GM18909 (cell line): ENCODE results near the gene SSH2.
"Not testable (repeated sequence)": the region's sequence is repeated elsewhere in the genome, so short reads cannot be mapped to it uniquely, and the experiment has no call there.

ENCODE experiments used
- ATAC-seq: cut with Tn5 transposase; IDR thresholded peaks from one replicate; pipeline ENCODE4 v1.9.1; 2021; ENCODE audit warnings: mild to moderate bottlenecking; ENCODE audit not compliant: unreplicated experiment, poor library complexity

The SSH2 gene

DNA sequence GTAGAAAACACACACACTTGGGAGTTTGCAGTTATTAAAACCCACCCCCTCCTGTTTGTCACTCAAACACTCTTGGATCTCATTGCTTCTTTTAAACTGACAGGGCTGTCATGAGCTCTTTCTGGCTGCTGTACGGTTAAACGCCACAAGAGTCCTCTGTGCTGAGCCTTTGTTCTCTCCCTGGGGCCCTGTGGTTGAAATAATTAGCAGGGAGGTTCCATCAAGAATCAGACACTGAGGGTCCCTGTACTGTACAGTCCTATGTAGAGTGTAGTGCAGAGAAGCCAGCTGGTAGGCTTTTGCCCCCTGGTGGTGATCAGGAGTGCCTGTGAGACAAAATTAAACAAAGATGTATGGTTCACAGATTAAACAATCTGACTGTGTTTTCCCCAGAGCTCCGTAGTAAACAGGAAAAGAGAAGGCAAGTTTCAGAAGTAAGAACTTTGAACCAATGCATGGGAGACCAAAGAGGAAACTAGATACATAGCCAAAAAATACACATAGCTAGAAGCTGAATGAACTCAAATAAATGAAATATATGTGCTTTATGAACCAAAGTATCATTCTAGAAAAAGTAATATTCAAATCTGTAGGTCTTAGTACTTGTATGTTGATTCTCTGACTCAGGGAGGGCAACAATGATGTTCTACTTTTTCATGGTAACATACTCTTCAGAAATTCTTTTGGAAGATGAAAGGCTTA lies 1.4 kb upstream of the SSH2 start:
- ATAC-seq, result peak; percentile 76

DNA sequence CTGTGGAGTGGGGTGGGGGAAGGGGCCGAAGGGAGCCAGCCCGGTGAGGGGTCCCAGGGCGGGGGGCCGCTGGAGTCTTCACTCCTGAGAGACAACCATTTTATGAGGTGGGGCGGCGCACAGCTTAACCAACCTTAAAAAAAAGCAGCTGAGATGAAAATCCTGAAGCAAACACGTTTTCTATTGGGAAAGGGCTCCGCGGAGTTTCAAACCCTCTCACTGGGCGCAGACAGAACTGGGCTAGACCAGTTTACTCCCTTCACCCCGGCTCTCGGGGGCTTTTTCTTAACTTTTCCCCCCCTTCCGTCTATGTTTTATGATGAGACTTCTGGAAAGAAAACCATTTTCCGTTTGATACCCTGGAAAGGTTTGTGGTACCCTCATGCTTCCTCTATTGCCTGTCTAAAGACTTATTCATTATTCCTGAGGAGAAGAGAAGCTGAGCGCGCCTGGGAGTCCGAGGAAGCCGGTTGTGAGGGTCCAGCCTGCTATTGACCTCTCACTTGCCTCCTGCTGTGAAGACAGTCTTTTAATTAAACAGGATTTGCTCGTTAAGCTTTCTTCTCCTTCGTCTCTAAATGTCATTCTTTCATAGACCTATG lies 482 bp upstream of the SSH2 start:
- ATAC-seq, result no peak

DNA sequence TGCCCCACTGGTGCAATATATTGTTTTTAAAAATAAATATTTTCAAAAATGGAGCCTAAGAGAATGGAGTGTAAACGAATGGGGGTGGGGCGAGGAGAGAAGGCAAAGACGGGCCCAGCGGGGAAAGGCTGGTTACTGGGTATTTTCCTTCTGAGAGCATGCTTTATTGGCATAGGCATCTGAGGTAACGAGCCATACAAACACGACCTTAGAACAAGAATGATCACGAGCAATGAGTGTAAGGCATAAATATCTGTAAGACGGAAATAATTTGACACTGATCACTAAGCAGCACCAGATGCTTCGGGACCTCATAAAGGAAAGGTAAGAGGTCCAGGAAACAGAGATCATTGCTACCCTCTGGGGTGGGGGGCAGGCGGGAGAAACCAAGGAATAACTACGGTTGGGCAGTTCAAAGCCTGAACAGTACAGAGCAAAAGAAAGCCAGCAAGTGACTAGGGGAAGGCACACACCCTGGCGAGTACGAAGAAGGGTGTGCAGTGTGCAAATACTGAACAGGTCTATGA lies 959 bp downstream of the SSH2 start:
- no peak for ATAC-seq

DNA sequence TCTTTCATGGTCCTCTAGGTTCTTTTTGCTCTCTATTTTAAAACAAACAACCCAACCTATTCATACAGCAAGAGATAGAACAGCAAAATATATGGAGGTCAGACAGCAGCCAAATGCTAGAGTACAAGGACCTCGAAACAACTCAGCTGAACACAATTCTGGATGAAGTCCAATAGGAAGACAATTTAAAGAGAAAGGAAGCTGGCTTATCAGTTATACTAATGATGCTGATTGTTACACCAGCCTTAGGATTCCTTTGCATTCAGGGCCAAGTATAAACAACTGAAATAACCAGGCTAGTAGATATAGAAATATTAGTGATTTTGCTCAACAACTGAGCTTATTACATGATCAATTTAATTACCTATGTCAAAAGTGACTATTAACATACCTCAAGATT lies 2.5 kb downstream of the SSH2 start:
- no peak for ATAC-seq

DNA sequence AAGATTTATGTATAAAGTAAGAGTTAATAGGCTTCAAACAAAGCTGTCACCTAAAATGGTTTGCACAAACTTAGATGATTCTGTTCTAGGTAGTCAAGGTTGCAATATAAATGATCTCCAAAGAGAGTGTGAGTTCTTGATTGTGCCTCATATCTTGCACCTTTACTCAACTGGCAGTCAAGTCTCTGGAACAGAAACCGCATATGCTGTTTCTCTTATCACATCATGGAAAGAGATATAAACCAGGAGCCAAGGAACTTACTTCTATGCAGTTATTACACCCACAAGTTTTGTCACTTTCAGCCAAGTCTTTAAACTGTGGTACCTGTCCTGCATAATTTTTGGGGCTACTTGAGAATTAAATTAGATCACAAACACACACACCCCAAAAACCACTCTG lies 5.2 kb downstream of the SSH2 start:
- no peak for ATAC-seq

DNA sequence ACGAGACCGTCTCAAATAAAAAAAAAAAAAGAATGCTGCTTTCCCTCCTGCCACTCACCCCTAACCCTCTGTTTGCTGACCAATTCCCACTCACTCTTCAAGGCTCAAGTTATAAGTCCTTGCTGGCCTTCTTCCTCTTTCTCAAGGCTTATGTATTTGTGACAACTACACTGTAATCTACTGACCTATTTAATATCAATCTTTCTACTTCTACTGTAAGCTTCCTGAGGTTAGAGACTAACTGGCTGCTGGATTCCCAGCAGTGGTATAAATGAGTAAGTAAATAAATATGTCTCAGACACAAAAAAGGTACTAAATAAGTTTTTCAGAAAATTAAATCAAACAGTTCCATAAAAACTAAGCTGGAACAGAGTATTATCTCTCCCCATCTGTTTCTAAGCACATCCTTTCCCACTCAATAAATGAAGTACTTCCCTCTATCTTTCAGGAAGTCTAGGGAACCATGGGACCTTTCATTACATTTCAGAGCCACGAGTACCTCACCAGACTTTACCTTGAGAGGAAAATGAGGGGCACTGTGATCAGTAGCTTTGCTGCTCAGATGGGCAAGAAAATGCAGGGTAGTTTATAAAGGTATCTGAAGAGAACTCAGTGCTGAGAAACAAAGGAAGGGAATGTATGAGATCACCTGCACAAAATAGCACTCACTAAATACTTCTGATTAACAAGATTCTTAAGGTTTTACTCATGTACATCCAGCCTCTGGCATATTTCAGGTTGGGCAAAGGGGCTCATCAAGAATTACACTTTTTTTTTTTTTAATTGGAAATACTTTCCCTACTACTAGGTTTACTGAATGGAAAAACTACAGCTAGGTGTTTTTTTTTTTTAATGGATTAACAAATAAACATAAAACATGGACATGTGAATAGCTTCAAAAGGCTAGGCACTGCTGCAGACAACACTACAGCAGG lies 10.8 kb downstream of the SSH2 start:
- no peak for ATAC-seq

DNA sequence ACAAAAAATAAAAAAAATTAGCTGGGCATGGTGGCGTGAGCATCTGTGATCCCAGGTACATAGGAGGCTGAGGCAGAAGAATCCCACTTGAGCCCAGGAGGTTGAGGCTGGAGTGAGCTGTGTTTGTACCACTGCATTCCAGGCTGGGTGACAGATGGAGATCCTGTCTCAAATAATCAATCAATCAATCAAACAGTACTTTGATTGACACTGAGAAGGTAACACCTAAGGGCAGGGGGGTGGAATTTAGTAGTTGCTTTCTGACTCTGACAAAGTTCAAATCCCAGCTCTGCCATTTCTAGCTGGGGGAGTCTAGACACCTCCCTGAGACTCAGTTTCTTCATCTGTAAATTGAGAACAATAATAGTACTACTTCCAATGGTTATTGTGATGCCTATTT lies 12.0 kb downstream of the SSH2 start:
- ATAC-seq, result no peak

DNA sequence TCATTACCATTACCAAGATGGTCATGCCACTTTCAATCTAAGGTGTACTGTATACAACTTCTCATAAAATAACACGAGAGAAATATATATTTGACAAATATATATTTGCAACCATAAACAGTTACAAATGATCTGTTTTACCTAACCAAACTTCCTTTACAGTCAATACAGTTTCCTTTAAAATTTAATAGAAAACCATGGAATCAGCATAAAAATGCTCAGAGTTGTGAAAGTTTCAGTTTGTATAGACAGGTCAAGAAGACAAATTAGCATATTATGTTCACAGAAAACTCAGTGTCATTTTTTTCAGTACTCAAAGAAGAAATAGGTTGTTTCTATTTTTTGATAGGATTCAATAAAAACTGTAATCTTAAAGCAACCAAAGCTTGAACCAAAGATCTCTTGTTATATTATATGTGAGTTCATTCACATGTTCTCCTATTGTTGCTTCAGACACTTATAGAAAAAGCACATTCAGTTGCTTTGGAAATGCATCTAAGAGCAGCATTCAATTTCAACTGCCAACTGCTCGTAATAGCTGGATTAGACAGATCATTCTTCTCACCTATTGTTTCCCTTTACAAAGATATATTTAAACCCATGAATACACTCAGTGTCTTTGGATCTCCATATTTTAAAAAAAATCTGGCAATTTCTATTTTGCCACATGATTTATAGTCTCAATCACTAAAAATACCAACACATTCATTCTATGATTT lies 15.1 kb downstream of the SSH2 start:
- ATAC-seq, result no peak

DNA sequence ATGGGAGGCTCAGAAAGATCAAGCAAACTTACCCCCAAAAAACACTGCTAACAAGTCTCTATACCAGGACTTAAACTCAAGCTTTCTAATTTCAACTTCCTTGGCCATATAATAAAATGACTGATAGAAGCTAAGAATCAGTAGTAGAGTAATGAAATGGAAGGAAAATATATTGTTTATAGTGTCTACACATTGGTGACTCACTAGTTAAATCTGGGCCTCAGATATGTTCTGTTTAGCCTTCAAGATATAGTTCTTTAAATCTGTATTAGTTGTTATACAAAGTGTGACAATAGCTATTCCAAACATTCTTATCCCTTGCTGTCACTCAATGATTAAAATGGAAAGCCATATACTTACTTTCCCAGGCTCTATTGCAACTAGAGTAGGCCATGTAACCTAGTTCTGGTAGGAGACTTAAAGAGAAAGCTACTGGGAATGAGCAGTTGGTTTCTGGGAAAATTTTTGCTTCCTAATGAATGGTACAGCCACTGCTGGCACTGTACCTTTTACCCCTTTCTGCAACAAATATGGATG lies 18.3 kb downstream of the SSH2 start:
- no peak for ATAC-seq

DNA sequence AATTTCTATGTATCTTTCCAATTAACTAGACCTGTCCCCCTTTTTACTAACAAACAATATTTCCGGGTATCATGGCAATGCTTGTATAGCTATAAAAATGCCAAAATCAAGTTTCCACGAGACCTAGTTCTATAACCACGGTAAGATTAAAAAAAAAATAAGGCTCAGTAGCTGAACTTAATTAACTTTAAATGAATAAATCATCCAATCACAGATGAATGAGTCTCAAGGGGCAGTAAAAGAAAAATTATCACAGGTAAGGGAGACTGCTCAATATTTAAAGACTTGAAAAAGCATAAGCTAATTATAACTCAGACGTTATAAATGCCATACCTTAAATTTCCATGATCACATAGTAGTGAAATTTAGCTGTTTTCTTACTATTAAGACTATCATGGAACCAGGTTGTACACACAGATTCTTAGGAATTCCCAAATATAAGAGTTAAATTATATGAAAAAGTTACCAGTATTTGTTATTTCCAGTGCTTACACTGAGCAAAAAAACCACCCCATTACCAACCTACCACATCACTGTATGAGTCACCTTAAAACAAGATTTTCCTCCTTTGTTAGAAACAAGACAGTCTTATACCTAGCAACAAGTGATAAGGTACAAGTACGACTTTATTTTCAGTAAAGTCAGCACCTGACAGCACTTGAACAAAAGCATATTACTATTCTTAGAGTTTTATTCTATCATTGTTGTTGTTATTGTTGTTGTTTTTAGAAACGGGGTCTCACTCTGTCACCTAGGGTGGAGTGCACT lies 20.6 kb downstream of the SSH2 start:
- no peak for ATAC-seq

DNA sequence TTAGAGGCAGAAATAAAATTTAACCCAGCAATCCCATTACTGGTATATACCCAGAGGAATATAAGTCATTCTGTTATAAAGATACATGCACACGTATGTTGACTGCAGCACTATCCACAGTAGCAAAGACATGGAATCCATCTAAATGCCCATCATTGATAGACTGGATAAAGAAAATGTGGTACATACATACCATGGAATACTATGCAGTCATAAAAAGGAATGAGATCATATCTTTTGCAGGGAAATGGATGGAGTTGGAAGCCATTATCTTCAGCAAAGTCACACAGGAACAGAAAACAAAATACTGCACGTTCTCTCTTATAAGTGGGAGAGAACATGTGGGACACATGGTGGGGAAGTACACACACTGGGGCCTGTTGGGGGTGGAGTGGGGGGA lies 23.1 kb downstream of the SSH2 start:
- ATAC-seq, result no peak

DNA sequence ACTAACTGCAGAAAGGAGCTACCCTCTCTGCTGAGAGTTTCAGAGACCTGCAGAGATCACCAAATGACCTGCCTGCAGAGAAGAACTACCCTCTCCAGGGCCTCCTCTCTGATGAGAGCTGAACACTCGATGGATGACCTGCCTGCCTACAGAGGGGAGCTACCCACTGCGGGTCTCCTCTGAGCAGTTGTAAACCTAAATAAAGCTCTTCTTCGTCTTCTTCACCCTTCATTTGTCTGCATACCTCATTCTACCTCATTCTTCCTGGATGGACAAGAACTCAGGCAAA lies 24.2 kb downstream of the SSH2 start:
- no peak for ATAC-seq

DNA sequence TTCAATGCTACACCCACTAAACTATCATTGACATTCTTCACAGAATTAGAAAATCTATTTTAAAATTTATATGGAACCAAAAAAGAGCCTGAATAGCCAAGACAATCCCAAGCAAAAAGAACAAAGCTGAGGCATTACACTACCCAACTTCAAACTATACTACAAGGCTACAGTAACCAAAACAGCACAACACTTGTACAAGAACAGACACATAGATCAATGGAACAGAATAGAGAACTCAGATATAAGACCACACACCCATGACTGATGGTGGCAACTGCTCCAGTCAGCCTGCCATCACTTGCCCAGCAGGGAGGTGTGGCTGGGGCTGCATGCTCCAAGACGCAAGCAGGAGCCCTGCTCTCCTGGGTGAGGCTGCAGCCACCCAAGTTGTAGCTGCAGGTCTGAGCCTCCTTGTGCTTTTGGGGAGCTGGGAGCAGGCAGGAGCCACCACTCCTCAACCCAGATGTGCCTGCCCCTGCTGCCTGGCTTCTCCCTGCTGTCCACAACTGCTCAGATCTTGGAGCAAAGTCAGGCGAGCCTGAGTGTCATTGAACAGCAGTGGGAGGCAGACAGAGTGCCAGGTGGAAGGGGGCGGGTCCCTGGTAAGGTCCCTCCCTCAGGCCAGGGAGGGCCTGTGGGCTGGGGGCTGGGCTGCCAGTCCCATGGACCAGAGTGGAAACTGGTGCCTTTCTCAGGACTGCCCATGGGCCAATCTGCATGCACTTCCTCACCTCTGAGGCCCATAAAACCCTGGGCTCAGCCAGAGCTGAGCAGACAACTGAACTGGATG lies 24.7 kb downstream of the SSH2 start:
- no peak for ATAC-seq

DNA sequence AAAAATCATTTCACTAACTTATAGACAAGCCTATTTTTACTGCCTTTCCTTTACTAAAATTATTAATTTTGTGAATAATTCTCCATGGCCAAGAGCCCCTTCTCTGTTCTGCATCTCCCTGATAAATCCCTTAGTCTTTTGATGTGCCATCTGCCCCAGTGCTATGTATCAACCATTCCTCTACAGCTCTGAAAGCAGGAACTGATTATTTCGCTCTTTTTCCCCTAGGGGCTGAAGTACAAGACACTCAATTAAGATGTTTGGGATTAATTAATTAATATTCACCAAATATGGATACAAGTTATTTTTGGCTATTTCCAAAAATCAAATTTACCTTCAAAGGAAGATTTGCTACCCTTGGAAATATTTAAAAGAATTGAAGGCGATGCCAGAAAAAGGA lies 26.6 kb downstream of the SSH2 start:
- no peak for ATAC-seq

DNA sequence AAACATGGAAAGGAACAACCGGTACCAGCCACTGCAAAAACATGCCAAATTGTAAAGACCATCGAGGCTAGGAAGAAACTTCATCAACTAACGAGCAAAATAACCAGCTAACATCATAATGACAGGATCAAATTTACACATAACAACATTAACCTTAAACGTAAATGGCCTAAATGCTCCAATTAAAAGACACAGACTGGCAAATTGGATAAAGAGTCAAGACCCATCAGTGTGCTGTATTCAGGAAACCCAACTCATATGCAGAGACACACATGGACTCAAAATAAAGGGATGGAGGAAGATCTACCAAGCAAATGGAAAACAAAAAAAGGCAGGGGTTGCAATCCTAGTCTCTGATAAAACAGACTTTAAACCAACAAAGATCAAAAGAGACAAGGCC lies 32.9 kb downstream of the SSH2 start:
- ATAC-seq, result not testable (repeated sequence)

DNA sequence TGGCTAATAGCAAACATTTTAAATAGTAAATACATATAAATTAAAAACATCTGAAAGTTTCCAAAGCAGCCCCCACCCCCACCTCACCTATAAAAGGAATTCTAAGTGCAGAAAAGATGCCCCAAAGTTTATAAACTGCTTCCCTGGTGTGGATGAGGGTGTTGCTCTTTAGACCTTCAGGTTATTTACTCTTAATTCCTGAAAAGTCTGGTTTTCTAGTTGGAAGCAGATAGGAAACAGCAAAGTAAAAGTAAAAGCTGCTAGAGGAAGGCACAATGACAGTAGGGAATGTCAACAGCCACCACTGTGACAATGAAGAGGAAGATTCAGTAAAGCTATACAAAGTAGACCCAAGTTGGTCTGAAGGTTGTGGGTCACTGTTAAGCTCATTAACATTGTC lies 37.8 kb downstream of the SSH2 start:
- ATAC-seq, result no peak

DNA sequence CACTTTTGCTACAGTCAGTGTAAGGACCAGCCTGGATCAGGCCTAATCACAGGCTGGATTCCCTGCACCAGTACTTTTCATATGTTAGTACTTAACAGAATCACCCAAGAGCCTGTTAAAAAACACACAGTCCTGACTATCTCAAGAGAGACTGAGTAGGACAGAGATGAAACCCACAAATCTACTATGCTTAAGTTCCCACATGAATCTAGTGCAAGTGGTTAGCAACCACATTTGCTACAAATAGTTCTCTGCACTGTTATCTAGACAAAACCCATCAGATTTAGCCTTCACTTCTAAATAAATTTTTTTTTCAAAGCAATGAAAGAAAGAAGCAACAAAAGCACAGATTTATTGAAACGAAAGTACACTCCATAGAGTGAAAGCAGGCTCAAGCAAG lies 38.9 kb downstream of the SSH2 start:
- ATAC-seq, result no peak

DNA sequence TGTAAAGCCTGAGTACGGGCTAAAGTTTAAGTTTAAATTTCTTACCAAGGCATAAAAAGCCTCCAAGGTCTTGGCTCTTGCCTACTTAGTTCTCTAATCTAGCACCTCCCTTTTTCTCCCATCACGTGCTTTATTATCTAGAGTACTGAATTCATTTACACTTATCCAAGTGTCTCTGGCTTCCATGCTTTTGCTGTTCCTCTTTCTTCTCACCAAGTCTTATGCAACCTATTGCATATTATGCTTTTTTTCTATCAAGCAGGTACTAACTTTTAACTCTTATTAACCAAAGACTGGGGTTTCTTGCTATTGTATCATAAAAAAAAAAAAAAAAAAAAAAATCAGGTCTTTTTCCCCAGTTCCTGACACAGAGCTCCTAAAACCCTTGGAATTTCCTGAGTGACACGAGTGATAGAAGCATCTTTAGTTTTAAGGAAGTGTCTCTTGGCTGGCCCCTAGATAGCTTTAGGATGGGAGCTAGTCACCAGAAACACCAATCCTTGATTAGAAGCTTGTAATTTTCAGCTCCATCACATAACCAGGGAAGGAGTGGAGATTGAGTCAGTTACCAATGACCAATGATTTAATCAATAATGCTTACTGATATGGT lies 44.9 kb downstream of the SSH2 start:
- no peak for ATAC-seq

DNA sequence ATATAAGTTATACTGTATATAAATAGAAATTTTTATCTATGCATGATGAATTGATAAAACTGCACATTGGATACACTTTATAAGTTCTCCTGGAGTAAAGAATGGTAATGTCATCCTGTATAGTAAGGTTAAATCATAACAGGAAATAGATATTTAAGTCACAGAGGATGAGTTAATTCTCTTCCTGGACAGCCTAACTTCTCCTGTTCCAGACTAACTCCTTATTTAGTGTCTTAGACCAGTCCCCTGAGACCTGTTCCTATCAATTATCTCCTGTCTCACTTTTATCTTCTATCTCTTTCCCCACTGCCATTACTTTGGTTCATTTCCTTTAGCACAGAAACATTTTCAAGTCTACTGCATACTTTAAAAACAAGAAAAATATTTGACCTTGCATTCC lies 46.5 kb downstream of the SSH2 start:
- no peak for ATAC-seq
